HG03066 (cell line): Measurements from ENCODE around the gene SLC25A26.
"Not testable (repeated sequence)": the region's sequence is repeated elsewhere in the genome, so short reads cannot be mapped to it uniquely, and the experiment has no call there.

ENCODE experiments used
- ATAC-seq: cut with Tn5 transposase; IDR thresholded peaks from one replicate; pipeline ENCODE4 v1.9.1; 2021; ENCODE audit warnings: low read depth; ENCODE audit not compliant: unreplicated experiment

The SLC25A26 gene

DNA sequence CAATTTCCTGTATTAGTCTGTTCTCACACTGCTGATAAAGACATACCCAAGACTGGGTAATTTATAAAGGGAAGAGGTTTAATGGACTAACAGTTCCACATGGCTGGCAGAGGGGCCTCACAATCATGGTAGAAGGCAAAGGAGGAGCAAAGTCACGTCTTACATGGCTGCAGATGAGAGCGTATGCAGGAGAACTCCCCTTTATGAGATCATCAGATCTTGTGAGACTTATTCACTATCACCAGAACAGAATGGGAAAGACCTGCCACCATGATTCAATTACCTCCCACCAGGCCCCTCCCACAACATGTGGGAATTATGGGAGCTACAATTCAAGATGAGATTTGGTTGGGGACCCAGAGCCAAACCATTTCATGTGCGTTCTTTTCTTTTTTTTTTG lies 5.3 kb downstream of the SLC25A26 start:
- ATAC-seq: not testable (repeated sequence)

DNA sequence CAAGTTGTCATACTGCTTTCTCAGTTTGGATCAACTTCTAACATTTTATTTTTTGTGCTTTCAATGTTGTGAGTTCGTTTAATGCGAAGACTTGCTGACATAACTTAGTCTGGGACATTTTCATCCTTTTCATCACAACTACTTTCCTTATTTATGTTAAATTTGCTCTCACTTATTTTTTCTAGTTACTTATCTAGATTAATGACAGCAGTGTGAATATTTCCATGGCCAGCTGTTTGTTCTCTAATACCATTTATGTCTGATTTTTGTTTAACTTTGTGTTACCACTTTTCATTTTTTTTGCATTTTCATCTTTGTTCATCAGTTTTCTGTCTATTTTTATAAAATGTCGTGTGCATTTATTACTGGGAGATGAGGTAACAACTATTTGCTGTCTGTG lies 6.2 kb downstream of the SLC25A26 start:
- no peak for ATAC-seq

DNA sequence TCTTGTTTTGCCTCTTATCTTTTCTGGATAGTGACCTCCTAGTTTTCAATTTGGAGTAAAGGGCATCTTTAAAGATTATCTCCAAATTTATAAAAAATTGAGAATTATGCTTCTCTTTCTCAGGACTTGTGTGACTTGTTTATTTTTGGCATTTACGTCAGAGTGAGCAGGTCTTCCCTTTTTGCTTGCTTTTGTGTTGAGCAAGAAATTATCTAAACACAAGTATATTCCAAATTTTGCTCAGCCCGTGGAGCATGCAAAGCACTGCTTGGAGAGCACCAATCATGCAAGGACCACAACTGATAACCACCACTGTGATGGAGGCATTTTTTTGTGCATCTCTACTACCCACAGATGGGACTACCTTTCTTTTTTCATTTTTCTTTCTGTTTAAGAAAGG lies 7.1 kb downstream of the SLC25A26 start:
- ATAC-seq: no peak

DNA sequence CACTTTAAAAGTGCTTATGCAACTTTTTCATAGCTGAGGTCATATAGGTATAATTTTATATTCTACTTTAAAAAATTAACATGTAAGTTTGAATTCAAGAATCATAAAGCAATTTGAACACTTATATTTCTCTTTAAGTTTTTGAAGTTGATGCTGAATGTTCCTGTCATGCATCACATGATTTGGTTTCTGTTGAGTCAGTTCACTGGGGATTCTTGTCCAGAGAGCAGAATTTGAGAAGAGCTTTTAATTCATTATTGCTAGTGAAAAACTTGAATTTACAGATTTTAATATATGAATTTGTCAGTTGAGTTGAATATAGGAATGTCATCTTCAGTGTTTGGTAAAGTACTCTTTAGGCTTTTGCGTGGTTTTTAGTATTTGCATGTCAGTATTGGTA lies 7.9 kb downstream of the SLC25A26 start:
- no peak for ATAC-seq

DNA sequence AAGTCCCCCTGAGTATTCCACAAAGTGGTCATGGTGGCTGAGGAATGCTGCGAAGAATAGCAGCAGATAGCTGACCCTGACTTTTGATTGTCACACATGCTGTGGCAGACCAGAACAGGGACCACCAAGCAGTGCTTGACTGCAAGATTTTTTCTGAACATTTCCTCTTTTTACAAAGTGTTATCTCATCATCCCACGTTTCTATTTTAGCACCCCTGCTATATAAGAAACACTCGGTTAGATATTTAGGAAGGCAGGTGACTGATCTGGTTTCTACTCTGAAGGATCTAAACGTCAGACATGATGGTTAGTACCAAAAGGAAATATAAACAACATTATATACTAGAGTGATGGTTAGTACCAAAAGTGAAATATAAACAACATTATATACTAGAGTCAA lies 9.1 kb downstream of the SLC25A26 start:
- ATAC-seq: no peak

DNA sequence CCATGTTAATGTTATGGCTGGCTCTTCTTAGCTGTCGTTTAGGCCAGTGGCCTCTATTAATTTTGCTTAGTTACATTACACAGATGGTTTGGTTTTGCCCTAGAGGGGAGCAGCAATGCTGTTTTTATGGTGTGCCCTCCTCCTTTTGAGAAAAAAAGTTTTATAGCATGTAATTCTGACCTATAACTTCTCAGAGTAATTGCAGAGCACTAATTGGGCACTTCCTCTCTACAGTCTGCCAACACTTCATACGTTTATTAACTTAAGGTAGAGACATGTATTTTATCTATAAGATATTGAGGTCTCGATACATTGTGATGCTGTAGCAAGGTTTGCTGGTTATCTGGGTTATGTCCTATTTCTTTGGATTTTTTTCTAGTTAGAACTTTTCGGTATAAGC lies 12.2 kb downstream of the SLC25A26 start:
- ATAC-seq: no peak

DNA sequence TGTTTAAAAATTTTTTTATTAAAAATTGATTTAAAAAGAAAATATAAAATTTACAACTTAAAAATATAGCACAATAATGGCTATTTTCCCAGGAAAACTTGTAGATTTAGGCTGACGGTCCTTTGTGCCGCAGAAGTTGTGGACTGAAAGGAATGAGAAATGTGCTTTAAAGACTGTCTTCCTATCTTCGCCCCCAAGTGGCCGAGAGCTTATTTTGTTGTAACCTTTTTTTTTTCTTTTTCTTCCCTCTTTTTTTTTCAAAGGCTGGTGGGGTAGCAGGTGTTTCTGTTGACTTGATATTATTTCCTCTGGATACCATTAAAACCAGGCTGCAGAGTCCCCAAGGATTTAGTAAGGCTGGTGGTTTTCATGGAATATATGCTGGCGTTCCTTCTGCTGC lies 15.5 kb downstream of the SLC25A26 start:
- no peak for ATAC-seq

DNA sequence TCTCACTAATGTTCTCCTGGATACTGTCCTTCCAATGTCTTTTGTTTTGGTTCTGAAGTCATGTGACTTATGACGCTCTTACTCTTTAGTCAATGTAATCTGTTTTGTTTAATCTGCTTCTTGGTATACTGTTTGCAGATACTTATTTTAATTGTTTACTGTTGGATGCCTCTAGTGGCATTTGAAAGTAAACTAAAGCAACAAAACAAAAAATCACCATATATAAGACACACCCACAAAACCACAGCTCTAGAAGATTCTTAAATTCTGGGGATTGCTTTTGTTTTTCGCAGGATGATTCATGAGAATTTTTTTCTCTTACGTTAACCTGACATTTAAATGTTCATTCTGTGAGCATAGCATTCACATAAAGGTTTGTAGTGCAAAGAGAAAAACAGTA lies 16.8 kb downstream of the SLC25A26 start:
- ATAC-seq: no peak

DNA sequence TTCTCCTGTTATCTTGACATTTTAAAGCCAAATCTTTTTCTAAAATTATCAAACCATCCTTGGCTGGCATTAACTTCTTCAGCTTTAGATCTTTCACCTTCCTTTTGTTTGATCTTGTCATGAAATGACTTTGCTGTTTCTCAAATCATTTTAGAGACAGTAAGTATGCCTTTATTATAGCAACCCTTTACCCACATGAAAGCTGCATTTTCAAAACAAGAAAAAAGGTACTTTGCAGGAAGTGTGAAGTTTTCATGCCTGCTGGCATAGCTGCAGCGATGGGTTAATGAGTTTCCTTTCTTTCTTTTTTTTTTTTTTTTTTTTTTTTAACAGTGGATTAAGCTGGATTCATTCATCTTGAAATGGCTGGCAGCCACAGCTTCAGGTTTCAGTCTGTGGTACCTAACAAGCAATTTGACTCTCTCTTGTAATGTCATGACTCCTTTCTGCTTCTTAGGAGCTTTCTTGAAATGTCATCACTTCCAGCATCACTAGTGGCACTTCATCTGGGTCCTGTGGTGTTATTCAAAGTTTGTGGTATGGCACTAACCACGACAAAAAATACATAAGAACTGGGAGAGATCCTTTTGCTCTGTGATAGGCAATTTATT lies 18.8 kb downstream of the SLC25A26 start:
- no peak for ATAC-seq

DNA sequence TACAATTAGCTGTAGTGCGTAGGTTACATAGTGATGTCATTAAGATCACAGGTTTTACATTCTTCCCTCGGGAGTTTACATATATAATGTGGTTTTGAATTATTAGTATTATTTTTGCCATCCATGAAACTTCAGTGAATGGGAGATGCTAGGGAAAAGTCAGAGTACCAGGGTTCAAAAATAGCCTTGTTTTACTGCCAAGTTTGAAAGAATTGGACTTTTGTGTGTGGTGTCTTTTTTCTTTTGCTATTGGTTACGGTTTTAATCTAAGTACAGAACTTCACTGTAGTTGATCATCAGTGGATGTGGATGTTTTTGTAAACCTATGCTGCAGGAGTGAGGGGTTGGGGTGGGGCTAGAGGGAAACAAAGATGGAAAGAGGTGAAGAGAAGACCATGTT lies 20.7 kb downstream of the SLC25A26 start:
- ATAC-seq: no peak

DNA sequence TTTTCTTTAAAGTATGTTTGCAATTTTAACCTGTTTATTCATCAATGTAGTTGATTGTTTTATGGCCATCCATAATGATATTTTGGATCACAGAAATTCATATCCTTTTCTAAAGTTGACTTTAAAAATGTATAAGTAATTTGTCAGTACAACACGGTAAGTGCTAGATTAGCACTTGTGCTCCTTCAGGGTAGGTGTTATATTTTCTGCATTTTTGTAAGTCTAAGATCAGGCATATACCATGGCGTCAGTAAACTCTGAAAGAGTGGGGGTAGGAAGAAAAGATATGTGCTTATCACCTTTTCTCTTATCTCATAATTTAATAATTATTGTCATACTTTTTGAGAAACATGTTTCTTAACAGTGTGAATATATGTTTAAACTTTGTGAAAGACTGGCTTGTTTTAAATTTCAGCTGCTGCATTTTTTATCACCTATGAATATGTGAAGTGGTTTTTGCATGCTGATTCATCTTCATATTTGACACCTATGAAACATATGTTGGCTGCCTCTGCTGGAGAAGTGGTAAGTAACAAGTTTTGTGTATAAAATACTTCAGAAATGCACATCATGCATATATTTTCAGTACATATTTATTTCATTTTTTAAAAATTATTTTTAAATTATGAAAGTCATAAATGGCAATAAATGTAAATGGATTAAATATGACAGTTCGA lies 22.1 kb downstream of the SLC25A26 start:
- ATAC-seq: no peak

DNA sequence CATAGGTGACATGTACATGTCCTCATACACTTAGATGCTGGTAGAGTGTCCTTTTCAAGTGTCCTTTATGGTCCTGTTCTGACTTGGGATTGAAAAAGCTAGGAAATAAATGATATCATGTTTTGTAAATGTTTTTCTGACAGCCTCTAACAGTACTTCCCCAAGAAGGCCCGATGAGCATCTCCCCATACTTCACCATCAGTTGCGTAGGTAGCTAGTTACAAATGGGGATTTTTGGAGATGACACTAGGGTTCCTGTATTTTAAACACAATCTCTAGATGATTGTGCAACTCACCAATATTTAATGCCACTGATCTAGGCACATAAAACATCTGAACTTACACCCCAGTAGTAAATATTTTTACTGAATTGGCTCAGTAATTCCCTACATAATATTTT lies 27.8 kb downstream of the SLC25A26 start:
- no peak for ATAC-seq

DNA sequence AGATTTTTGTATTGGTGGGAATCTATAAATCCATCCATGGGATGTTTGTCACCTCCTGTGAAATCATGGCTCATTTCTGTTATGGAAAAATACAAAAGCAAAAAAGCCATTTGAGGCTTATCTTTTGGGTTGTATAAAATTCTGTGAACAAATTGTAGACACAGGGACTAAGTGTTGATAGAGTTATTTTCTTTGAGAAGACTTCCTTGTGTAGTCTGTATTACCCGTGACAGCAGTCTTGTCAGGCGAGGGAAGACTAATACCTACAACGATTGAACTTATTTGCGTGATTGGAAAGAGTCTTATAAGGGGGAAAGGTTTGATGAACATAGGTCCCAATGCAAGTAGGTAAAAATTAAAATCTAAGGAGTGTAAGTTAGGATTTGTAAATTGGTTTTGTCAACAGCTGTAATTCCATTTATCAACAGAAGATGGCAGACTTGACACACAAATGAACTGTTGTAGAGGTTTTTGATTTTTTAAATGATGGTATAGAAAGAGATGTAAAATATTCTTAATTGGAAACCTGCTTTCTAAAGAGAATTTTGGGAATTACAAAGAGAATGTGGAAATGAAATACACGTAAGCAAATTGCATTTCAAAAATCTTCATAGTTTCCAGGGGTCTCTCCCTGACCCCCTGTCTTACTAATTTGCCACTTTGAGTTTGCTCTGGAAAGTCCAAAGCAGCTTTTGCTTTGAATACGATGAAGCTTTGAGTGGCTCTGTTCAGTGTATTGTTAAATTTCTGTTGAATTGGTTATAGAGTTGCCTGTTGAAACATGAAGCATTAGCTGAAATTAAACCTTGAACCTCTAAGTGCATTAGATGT lies 33.2 kb downstream of the SLC25A26 start:
- no peak for ATAC-seq

DNA sequence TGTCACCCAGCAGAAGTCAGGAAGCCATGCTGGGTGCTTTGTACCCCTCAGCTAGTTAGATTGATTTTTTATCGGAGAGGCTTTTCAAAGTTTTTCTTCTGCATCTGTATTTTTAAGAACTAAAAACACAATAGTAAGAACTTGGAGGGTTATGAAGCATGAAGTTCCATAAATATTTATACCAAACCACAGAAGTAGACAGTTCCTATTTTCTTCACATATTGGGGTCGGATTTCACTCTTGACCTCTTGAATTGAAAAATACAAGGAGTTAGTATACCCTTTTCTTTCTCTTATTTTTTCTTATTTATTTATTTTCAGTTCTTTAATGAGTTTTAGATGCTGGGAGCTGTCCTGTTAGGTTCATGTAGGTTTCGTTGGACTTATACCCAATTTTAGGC lies 35.1 kb downstream of the SLC25A26 start:
- ATAC-seq: no peak

DNA sequence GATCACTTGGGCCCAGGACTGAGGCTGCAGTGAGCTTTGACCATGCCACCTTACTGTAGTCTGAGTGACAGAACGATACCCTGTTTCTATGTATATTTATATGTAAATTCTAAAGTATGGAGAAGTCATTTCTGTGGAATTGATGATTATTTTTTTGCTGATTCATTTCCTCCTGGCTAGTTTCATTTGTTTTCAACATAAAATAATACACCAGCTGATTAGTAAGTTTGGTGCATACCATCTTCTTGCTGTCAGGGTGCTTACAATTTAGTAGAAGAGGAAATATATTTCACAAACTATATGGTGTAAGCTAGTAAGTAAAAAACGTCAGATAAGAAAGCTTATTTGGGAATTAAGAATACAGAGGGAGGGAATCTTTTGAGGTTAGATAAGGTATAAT lies 36.0 kb downstream of the SLC25A26 start:
- no peak for ATAC-seq

DNA sequence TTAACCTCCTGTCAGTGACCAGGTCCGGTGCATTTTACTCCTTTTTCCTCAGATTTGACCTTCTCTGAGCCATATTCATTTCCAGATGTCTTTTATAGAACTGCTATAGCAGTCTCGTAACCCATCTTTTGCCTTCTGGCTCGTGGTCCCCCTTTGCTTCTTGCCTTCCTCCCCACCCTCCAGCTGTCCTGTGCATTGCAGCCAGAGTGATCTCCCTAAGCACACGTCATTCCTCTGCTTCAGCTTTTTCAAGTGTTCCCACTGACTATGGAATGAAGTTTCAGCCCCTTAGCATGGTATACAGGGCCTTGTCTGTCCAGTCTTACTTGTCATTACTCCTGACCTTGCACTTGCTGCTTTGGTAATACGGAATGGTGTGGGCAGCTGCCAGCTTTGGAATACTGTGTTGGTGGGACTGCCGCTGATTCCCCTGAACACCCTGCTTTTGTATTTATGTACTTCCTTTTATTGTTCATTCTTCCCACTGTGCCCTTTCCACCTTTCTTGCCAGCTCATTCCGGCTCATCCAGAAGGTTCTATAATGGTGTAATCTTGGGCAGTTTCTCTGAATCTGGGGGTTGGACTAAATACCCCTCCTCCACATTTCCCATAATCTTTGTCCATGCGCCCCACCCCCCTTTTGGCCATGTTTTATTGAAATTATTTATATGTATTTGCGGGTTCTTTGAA lies 38.9 kb downstream of the SLC25A26 start:
- ATAC-seq: no peak

DNA sequence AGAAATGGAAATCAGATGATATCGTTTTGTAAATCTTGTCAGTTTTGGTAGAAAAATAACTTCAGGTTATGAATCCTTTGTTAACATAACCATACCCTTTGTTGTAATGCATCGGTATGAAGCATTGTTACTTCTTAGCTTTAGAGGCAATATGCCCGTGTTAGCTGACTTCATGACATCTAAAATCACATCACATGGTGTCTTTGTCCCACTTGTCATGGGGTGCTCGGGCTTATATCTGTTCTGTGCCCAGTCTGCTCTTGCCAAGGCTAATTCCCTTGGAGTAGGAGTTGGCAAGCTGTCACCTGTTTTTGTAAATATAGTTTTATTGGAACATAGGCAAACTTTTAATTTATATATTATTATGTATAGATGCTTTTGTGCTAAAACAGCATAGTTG lies 39.6 kb downstream of the SLC25A26 start:
- ATAC-seq: no peak

DNA sequence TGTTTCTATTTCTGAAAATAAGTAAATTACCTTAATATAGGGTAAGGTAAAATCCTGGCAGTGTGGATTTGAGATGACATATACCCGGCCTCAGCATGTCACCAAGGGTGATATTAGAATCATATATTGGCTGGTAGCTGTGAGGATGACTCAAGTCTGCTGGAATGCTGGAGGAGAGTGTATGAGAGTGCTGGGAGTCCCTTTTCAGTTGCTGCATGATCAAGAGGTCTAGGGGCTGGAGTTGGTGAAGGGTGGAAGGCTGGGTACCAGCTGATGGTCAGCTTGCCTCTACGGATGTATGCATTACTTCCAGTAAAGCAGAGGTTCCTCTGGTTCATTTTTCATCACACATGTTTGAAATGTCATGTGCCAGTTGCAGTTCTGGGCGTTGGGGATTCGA lies 40.6 kb downstream of the SLC25A26 start:
- ATAC-seq: no peak

DNA sequence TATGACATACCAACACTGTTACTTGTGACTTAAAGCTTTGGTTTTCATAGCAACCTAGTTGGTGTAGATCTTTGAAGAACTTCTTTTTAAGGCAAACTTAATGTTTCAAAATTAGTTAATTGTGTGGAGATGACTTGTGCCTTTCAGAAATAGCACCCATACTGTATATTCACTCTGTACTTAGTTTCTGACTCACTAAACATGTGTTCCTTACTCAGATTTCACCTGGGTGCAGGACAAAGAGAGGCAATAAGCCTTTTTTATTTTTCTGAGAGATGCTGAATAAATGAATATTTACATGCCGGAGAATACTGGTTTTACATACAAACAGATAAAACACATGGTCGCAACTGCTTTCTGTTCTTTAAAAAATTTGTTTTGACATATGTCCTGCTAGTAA lies 44.8 kb downstream of the SLC25A26 start:
- ATAC-seq: no peak

DNA sequence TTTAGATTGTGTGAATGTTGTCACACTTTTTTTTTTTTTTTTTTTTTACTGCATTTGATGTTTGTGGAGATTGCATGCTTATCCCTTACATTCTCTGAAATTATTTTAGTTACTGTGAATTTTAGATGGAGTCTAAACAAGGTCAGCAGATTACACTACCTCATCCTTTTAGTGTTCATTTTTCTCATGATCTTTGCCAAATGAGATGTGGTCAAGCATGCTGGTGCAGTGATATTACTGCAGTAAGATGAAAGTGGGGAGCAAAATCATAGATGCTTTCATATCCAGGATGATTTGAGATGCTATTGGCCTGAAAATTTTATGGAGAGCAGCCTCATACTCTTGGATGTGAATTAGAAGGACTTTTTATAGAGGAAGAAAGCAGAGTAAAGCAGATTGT lies 45.8 kb downstream of the SLC25A26 start:
- no peak for ATAC-seq

DNA sequence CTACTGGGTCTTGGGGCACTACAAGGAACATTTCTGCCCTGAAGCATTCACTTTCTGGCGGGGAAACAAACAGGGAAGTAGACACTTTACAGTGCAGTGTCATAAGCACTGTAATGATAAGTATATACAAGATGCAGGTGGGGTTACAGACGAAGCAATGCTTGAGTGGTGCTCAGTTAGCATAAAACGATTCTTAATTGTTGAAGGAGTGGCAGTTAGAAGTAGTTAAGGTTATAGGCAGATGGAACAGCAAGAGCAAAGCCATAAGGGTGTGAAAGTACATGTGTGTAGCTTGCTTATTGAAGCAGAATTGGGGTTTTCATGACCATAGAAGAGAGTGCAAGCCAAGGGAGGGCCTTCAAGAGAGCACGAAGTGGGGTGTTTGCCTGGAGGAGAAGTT lies 46.2 kb downstream of the SLC25A26 start:
- no peak for ATAC-seq
